ENCODE measurements around the gene PCDHGB3. TPM values are rescaled to one million over a fixed set of nuclear protein-coding genes. Genes with fewer than 3 reads are reported as not detected.

PCDHGB3 gene
- total RNA-seq, 3 donors from 2014 or later, result 5.3 to 10.2 (median 8.6) TPM

DNA sequence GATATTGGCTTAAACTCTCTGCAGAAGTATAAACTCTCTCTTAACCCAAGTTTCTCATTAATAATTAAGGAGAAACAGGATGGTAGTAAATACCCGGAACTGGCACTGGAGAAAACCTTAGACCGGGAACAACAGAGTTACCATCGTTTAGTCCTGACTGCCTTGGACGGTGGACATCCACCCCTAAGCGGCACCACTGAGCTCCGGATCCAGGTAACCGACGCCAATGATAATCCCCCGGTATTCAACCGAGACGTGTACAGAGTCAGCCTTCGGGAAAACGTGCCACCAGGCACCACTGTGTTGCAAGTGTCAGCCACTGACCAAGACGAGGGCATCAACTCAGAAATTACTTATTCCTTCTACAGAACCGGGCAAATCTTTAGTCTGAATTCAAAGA is 28.6 kb downstream of the PCDHGB3 start:
- intact Hi-C loops (cut with DNase I; ENCODE audit: low total_unique reads), result no loop called here
- TF ChIP-seq POLR2A (IDR thresholded peaks at IDR 0.05), result no peak
- no peak for TF ChIP-seq POLR2AphosphoS5 (IDR thresholded peaks at IDR 0.05)
- TF ChIP-seq, protein P1, sequence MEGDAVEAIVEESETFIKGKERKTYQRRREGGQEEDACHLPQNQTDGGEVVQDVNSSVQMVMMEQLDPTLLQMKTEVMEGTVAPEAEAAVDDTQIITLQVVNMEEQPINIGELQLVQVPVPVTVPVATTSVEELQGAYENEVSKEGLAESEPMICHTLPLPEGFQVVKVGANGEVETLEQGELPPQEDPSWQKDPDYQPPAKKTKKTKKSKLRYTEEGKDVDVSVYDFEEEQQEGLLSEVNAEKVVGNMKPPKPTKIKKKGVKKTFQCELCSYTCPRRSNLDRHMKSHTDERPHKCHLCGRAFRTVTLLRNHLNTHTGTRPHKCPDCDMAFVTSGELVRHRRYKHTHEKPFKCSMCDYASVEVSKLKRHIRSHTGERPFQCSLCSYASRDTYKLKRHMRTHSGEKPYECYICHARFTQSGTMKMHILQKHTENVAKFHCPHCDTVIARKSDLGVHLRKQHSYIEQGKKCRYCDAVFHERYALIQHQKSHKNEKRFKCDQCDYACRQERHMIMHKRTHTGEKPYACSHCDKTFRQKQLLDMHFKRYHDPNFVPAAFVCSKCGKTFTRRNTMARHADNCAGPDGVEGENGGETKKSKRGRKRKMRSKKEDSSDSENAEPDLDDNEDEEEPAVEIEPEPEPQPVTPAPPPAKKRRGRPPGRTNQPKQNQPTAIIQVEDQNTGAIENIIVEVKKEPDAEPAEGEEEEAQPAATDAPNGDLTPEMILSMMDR (IDR thresholded peaks at IDR 0.05), result no peak

DNA sequence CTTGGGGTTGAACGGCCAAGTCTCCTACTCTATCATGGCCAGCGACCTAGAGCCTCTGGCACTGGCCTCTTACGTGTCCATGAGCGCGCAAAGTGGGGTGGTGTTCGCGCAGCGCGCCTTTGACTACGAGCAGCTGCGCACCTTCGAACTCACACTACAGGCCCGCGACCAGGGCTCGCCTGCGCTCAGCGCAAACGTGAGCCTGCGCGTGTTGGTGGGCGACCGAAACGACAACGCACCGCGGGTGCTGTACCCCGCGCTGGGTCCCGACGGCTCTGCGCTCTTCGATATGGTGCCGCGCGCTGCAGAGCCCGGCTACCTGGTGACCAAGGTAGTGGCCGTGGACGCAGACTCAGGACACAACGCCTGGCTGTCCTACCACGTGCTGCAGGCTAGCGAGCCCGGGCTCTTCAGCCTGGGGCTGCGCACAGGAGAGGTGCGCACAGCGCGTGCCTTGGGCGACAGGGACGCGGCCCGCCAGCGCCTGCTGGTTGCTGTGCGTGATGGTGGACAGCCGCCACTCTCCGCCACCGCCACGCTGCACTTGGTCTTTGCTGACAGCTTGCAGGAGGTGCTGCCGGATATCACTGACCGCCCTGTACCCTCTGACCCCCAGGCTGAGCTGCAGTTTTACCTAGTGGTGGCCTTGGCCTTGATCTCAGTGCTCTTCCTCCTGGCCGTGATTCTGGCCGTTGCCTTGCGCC is 29.7 kb downstream of the PCDHGB3 start:
- Histone ChIP-seq H3K4me3 (peak overlapping the region in 1 of 3 donors; percentile 35), H3K36me3 (no peaks in the 10 kb centered on the region), H3K4me1 (no peaks in the 10 kb centered on the region), H3K27ac (no peak overlapping the region), H3K27me3 (no peaks in the 10 kb centered on the region), H3K9me3 (peaks cover 79 to 96% of the 10 kb centered on the region in 2 donors)
- TF ChIP-seq POLR2A (IDR thresholded peaks at IDR 0.05) (no peak), POLR2AphosphoS5 (IDR thresholded peaks at IDR 0.05) (no peak)
- TF ChIP-seq, protein P1 (IDR thresholded peaks at IDR 0.05), result no peak
- no peak for DNase-seq (ENCODE audit: low spot score in 2 of 2)
- intact Hi-C loops (cut with DNase I; ENCODE audit: low total_unique reads), result loop anchor here (5.0 kb wide), 1 partner anchor 128 kb away; no protein-coding TSS in a partner anchor

More for the DNA sequence above, 28.6 kb downstream of the PCDHGB3 start:
- Histone ChIP-seq H3K9me3 (peaks cover 79 to 96% of the 10 kb centered on the region in 2 donors), H3K4me3 (peak overlapping the region in 1 of 3 donors; percentile 10), H3K36me3 (no peaks in the 10 kb centered on the region), H3K27me3 (no peaks in the 10 kb centered on the region), H3K4me1 (no peaks in the 10 kb centered on the region), H3K27ac (no peak overlapping the region)
- DNase-seq (ENCODE audit: low spot score in 2 of 2), result no peak

DNA sequence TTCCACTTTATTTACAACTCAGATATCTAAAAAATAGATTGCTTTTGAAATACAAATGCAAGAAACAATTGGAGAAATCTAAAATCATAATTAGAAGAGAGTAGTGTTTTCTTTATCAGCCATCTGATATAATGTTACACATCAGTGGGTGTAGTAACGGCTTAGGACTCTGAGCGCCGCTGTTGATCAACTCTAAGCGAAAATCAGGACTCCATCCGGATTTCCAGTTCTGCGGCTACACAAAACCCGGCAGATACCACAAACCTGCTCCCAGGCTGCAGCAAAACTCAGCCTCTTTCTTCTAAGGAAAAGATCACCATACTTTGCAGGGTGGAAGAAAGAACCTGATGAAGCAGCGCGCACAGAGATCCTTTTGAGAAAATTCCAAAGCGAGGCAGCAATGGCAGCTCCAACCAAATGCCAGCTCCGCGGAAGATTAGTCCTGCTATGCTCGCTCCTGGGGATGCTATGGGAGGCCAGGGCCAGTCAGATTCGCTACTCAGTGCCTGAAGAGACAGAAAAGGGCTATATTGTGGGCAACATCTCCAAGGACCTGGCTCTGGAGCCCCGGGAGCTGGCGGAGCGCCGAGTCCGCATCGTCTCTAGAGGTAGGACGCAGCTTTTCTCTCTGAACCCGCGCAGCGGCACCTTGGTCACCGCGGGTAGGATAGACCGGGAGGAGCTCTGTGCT is 32.7 kb downstream of the PCDHGB3 start, which contains the start of gene PCDHGA9:
TSS of gene PCDHGA9 (plus strand) at position 226 of the 691 bp plus-strand sequence. CDS start at position 401, 175 bp downstream.
- no peaks in the 10 kb centered on the region for H3K27me3 ChIP-seq
- peaks cover 77 to 96% of the 10 kb centered on the region in 2 donors for H3K9me3 ChIP-seq
- no peaks in the 10 kb centered on the region for H3K36me3 ChIP-seq
- intact Hi-C loops (cut with DNase I; ENCODE audit: low total_unique reads), result loop anchor here (5.0 kb wide), 1 partner anchor 125 kb away; no protein-coding TSS in a partner anchor
- no peak for DNase-seq (ENCODE audit: low spot score in 2 of 2)
- H3K4me3 ChIP-seq, result peak within 1 kb of the TSS; percentile 27 to 57 (median 35)
- peak within 1 kb of the TSS in 1 of 2 donors; percentile 0 for H3K27ac ChIP-seq
- H3K4me1 ChIP-seq, result no peaks in the 10 kb centered on the region
- TF ChIP-seq, protein P1 (IDR thresholded peaks at IDR 0.05), result no peak
- TF ChIP-seq POLR2AphosphoS5 (IDR thresholded peaks at IDR 0.05), result no peak
- no peak for TF ChIP-seq POLR2A (IDR thresholded peaks at IDR 0.05)

DNA sequence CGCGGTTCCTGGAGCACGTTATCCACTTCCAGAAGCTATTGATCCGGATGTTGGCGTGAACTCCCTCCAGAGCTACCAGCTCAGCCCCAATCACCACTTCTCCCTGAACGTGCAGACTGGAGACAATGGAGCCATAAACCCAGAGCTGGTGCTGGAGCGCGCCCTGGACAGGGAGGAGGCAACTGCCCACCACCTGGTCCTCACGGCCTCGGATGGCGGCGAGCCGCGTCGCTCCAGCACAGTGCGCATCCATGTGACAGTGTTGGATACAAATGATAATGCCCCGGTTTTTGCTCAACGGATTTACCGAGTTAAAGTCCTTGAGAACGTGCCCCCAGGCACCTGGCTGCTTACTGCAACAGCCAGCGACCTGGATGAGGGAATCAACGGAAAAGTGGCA is 33.3 kb downstream of the PCDHGB3 start:
- Histone ChIP-seq H3K27ac (no peak overlapping the region), H3K36me3 (no peaks in the 10 kb centered on the region), H3K27me3 (no peaks in the 10 kb centered on the region), H3K4me1 (no peaks in the 10 kb centered on the region), H3K9me3 (peaks cover 79 to 100% of the 10 kb centered on the region in 2 donors), H3K4me3 (peak overlapping the region; percentile 27 to 57 (median 35))
- DNase-seq (ENCODE audit: low spot score in 2 of 2), result no peak
- TF ChIP-seq, protein P1 (IDR thresholded peaks at IDR 0.05), result no peak
- TF ChIP-seq POLR2A (IDR thresholded peaks at IDR 0.05), result no peak
- no peak for TF ChIP-seq POLR2AphosphoS5 (IDR thresholded peaks at IDR 0.05)
- intact Hi-C loops (cut with DNase I; ENCODE audit: low total_unique reads), result loop anchor here (5.0 kb wide), 1 partner anchor 124 kb away; no protein-coding TSS in a partner anchor
